ENCODE measurements around the gene DHRS3.
A peak's percentile ranks its signal among the peaks of the same experiment; 100 is the strongest.

DHRS3 gene

DNA sequence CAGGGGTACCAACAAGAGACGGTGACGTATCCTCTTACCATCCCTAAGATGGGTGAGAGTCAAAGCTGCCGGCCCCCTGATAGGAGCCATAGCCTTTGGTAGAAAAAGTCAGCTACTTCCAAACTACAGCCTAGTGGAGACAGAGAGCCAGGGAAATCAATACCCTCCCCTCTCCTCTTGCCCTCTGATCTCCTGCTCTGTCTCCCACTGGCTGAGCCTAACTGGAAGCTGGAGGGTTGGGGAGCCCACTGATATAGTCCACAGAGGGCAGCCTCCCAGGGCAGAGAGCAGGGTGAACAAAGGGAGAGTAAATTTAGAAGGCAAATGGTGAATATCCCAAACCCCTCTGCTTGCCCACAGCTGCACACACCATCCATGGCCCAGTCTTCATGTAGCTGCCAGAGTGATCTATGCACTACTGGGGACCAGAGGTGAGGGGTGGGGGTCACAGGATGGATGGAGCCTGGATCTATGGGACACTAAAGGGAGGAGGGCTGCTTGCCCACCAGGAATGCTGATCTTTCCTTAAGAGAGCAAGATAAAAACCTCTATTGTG, 80.0 kb downstream of the DHRS3 start:
- H3K9ac ChIP-seq (ENCODE audit: low read length): no peak overlapping the region
- no peaks in the 10 kb centered on the region for H3K36me3 ChIP-seq (ENCODE audit: control insufficient read depth, insufficient read depth, low read length, severe bottlenecking)
- H3K9me3 ChIP-seq (ENCODE audit: control insufficient read depth, low read length): peaks cover 16% of the 10 kb centered on the region
- no peak for DNase-seq (ENCODE audit: low read depth)
- H3K4me1 ChIP-seq (ENCODE audit: control insufficient read depth, insufficient read depth, low read length): peaks cover 26% of the 10 kb centered on the region
- H3K27me3 ChIP-seq (replicated peaks; ENCODE audit: control insufficient read depth, insufficient read depth, low read length): no peaks in the 10 kb centered on the region
- H3K4me3 ChIP-seq (ENCODE audit: low read length): no peak overlapping the region

- peaks cover 26% of the 10 kb centered on the region for H3K4me1 ChIP-seq (ENCODE audit: control insufficient read depth, insufficient read depth, low read length)
- H3K36me3 ChIP-seq (ENCODE audit: control insufficient read depth, insufficient read depth, low read length, severe bottlenecking): no peaks in the 10 kb centered on the region
- no peak overlapping the region for H3K9ac ChIP-seq (ENCODE audit: low read length)
- no peak for DNase-seq (ENCODE audit: low read depth)
- no peaks in the 10 kb centered on the region for H3K27me3 ChIP-seq (replicated peaks; ENCODE audit: control insufficient read depth, insufficient read depth, low read length)
- no peak overlapping the region for H3K4me3 ChIP-seq (ENCODE audit: low read length)
- peaks cover 16% of the 10 kb centered on the region for H3K9me3 ChIP-seq (ENCODE audit: control insufficient read depth, low read length)
Measured at GRCh38 chr1:12537294-12537693, 80.7 kb downstream of the DHRS3 start.

DNA sequence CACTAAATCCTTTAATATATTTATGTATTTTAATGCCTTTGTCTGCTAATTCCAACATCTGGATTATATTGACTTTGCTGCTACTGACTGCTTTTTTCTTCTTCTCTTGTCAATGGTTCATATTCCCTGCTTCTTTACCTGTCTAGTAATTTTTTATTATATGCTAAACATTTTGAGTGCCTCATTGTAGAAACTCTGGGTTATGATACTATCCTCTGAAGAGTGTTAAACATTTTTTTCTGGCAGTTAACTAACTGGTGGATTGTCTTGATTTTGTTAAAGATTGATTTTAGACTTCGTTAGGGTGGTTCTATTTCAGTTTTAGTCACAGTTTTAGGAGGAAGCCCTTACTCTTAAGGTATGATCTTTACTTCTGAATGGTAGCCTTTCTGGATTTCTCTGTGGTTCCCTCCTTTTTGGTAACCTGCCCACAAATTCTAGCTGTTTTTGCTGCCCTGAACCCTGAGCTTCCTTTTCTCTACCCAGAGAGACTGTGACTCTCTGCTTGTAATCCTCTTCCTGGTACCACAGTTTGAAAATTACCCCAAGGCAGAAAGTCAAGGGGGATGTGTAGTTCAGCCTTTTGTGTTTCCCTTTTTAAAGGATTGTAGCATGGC, 81.9 kb downstream of the DHRS3 start:
- DNase-seq (ENCODE audit: low read depth): no peak
- Histone ChIP-seq H3K27me3 (replicated peaks; ENCODE audit: control insufficient read depth, insufficient read depth, low read length) (no peaks in the 10 kb centered on the region), H3K9me3 (ENCODE audit: control insufficient read depth, low read length) (peaks cover 16% of the 10 kb centered on the region), H3K9ac (ENCODE audit: low read length) (no peak overlapping the region), H3K4me1 (ENCODE audit: control insufficient read depth, insufficient read depth, low read length) (peaks cover 19% of the 10 kb centered on the region), H3K36me3 (ENCODE audit: control insufficient read depth, insufficient read depth, low read length, severe bottlenecking) (no peaks in the 10 kb centered on the region), H3K4me3 (ENCODE audit: low read length) (no peak overlapping the region)

DNA sequence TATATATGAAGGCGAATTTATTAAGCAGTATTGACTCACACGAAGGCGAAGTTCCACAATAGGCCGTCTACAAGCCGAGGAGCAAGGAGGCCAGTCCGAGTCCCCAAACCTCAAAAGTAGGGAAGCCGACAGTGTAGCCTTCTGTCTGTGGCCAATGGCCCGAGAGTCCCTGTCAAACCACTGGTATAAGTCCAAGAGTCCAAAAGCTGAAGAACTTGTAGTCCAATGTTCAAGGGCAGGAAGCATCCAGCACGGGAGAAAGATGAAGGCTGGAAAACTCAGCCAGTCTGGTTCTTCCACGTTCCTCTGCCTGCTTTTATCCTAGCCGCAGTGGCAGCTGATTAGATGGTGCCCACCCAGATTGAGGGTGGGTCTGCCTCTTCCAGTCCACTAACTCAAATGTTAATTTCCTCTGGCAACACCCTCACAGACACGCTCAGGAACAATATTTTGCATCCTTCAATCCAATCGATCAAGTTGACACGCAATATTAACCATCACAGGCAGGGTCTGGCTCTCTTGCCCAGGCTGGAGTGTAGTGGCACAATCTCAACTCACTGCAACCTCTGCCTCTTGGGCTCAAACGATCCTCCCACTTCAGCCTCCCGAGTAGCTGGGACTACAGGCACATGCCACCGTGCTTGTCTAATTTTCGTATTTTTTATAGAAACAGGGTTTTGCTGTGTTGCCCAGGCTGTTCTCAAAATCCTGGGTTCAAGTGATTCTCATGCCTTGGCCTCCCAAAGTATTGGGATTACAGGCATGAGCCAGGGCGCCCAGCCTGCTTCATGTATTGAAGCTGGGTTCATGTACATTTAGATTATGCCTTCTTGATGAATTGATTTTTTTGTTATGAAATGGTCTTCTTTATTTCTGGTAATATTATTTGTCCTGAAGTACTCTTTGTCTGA, 85.3 kb downstream of the DHRS3 start:
- Histone ChIP-seq H3K36me3 (ENCODE audit: control insufficient read depth, insufficient read depth, low read length, severe bottlenecking) (no peaks in the 10 kb centered on the region), H3K9me3 (ENCODE audit: control insufficient read depth, low read length) (peaks cover 16% of the 10 kb centered on the region), H3K9ac (ENCODE audit: low read length) (no peak overlapping the region), H3K4me1 (ENCODE audit: control insufficient read depth, insufficient read depth, low read length) (peaks cover 10% of the 10 kb centered on the region), H3K27me3 (replicated peaks; ENCODE audit: control insufficient read depth, insufficient read depth, low read length) (no peaks in the 10 kb centered on the region), H3K4me3 (ENCODE audit: low read length) (no peak overlapping the region)
- DNase-seq (ENCODE audit: low read depth): no peak

GRCh38 chr1:12531179-12531499, 86.9 kb downstream of the DHRS3 start:
- no peak for DNase-seq (ENCODE audit: low read depth)
- no peaks in the 10 kb centered on the region for H3K27me3 ChIP-seq (replicated peaks; ENCODE audit: control insufficient read depth, insufficient read depth, low read length)
- H3K9me3 ChIP-seq (ENCODE audit: control insufficient read depth, low read length): peaks cover 10% of the 10 kb centered on the region
- peaks cover 19% of the 10 kb centered on the region for H3K4me1 ChIP-seq (ENCODE audit: control insufficient read depth, insufficient read depth, low read length)
- H3K36me3 ChIP-seq (ENCODE audit: control insufficient read depth, insufficient read depth, low read length, severe bottlenecking): no peaks in the 10 kb centered on the region
- H3K9ac ChIP-seq (ENCODE audit: low read length): no peak overlapping the region
- H3K4me3 ChIP-seq (ENCODE audit: low read length): no peak overlapping the region

DNA sequence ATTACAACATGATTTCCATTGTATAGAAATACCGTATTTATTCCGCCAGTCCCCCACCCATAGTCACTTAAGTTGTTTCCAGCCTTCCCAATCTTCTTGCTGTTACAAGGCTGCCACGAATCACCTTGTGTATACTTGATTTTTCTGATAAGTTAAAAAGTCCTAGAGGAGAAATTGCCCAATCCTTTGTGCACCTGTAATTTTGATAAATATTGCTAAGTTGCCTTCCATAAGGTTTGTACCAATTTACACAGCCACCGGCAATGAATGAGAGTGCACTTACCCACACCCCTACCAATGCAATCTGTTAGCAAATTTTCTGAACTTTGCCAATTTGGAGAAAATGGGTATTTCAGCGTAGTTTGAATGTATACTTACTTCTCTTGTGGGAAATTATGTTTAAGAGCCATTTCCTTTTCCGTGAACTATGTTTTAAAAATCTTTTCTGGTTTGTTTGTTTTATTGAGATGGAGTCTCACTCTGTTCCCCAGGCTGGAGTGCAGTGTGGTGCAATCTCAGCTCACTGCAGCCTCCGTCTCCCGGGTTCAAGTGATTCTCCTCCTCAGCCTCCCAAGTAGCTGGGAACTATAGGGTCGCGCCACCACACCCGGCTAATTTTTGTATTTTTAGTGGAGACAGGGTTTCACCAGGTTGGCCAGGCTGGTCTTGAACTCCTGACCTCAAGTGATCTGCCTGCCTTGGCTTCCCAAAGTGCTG, 87.4 kb downstream of the DHRS3 start:
- Histone ChIP-seq H3K4me3 (ENCODE audit: low read length) (no peak overlapping the region), H3K27me3 (replicated peaks; ENCODE audit: control insufficient read depth, insufficient read depth, low read length) (no peaks in the 10 kb centered on the region), H3K36me3 (ENCODE audit: control insufficient read depth, insufficient read depth, low read length, severe bottlenecking) (no peaks in the 10 kb centered on the region), H3K9me3 (ENCODE audit: control insufficient read depth, low read length) (peaks cover 5% of the 10 kb centered on the region), H3K4me1 (ENCODE audit: control insufficient read depth, insufficient read depth, low read length) (peaks cover 23% of the 10 kb centered on the region), H3K9ac (ENCODE audit: low read length) (no peak overlapping the region)
- no peak for DNase-seq (ENCODE audit: low read depth)

GRCh38 chr1:12529640-12530174, 88.3 kb downstream of the DHRS3 start:
- Histone ChIP-seq H3K36me3 (ENCODE audit: control insufficient read depth, insufficient read depth, low read length, severe bottlenecking) (no peaks in the 10 kb centered on the region), H3K9me3 (ENCODE audit: control insufficient read depth, low read length) (no peaks in the 10 kb centered on the region), H3K4me1 (ENCODE audit: control insufficient read depth, insufficient read depth, low read length) (peaks cover 30% of the 10 kb centered on the region), H3K9ac (ENCODE audit: low read length) (no peak overlapping the region), H3K27me3 (replicated peaks; ENCODE audit: control insufficient read depth, insufficient read depth, low read length) (no peaks in the 10 kb centered on the region), H3K4me3 (ENCODE audit: low read length) (no peak overlapping the region)
- DNase-seq (ENCODE audit: low read depth): no peak

- Histone ChIP-seq H3K36me3 (ENCODE audit: control insufficient read depth, insufficient read depth, low read length, severe bottlenecking) (no peaks in the 10 kb centered on the region), H3K9me3 (ENCODE audit: control insufficient read depth, low read length) (no peaks in the 10 kb centered on the region), H3K27me3 (replicated peaks; ENCODE audit: control insufficient read depth, insufficient read depth, low read length) (no peaks in the 10 kb centered on the region), H3K4me1 (ENCODE audit: control insufficient read depth, insufficient read depth, low read length) (peaks cover 30% of the 10 kb centered on the region), H3K4me3 (ENCODE audit: low read length) (no peak overlapping the region), H3K9ac (ENCODE audit: low read length) (peak overlapping the region; percentile 23)
- peak; percentile 87 for DNase-seq (ENCODE audit: low read depth)
Measured at GRCh38 chr1:12528021-12528852, 89.8 kb downstream of the DHRS3 start.

- Histone ChIP-seq H3K36me3 (ENCODE audit: control insufficient read depth, insufficient read depth, low read length, severe bottlenecking) (no peaks in the 10 kb centered on the region), H3K4me3 (ENCODE audit: low read length) (no peak overlapping the region), H3K4me1 (ENCODE audit: control insufficient read depth, insufficient read depth, low read length) (peaks cover 30% of the 10 kb centered on the region), H3K27me3 (replicated peaks; ENCODE audit: control insufficient read depth, insufficient read depth, low read length) (no peaks in the 10 kb centered on the region), H3K9me3 (ENCODE audit: control insufficient read depth, low read length) (no peaks in the 10 kb centered on the region), H3K9ac (ENCODE audit: low read length) (peak overlapping the region; percentile 23)
- no peak for DNase-seq (ENCODE audit: low read depth)
Measured at GRCh38 chr1:12527564-12527963, 90.4 kb downstream of the DHRS3 start.

DNA sequence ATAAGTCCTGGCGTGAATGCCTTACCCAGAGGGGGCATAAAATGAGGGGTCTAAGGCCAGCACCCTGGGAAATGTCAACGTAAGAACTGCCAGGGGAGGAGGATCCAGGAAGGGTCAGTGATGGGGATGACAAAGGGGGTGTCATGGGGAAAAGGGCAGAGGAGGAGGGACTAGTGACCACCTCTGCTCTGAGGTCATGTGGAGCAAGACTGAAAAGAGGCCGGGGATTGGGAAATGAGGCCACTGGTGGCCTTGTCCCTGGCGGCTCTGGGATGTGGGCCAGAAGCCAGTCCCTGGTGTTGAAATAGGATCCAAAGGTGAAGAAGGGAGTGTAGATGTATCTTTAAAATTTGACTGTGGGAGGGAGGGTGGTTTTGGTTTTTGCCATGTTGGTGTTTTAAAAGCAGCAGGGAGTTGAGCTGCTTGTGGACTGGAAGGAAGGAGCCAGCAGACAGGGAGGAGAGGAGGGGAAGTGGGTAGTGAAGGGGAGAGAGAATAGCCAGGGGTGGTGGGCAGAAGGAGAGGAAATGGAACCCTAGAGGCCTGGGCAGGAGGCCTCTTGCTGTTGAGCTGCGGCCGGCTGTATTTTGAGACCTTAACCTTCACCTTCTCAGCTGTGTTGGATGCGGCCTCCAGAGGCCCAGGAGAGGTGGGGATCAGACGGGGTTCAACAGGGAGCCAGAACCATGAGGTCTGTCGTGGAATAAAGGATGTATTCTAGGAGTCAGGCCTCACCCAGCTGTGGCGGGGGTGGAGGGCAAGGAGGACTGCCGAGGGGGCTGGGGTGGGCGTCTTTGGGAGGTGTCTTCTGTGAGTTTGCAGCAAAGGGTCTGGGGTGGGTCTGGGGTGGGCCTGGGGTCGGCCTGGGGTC, 92.5 kb downstream of the DHRS3 start:
- peak overlapping the region; percentile 67 for H3K9ac ChIP-seq (ENCODE audit: low read length)
- peak overlapping the region; percentile 28 for H3K4me3 ChIP-seq (ENCODE audit: low read length)
- H3K36me3 ChIP-seq (ENCODE audit: control insufficient read depth, insufficient read depth, low read length, severe bottlenecking): no peaks in the 10 kb centered on the region
- H3K27me3 ChIP-seq (replicated peaks; ENCODE audit: control insufficient read depth, insufficient read depth, low read length): no peaks in the 10 kb centered on the region
- DNase-seq (ENCODE audit: low read depth): peak; percentile 55
- no peaks in the 10 kb centered on the region for H3K9me3 ChIP-seq (ENCODE audit: control insufficient read depth, low read length)
- peaks cover 37% of the 10 kb centered on the region for H3K4me1 ChIP-seq (ENCODE audit: control insufficient read depth, insufficient read depth, low read length)
